ENCODE measurements around the gene ICAM3.

GRCh38 chr19:10290876-10291553 lies 48.4 kb downstream of the ICAM3 start:
- no peak for TF ChIP-seq CTCF (IDR thresholded peaks at IDR 0.05)
- no peak for TF ChIP-seq POLR2A (IDR thresholded peaks at IDR 0.05)
